SU-DHL-6 (cell line): ENCODE data around the gene ZNF609.

Source experiments
- CTCF ChIP-seq: fragments of 200-600 bp; sonication (generic); IDR thresholded peaks from one replicate; pipeline ENCODE4 v1.5.1; 2017; ENCODE audit warnings: antibody characterized with exemption, mild to moderate bottlenecking, low read length, moderate library complexity; ENCODE audit not compliant: insufficient read depth, poor library complexity, severe bottlenecking
- EZH2phosphoT487 ChIP-seq: fragments of 200-600 bp; sonication (generic), shearing (Covaris generic); conservative IDR thresholded peaks from 2 replicates; pipeline ENCODE4 v1.6.1; 2018; ENCODE audit warnings: mild to moderate bottlenecking, antibody characterized with exemption, low read length, moderate library complexity, mixed read lengths

GRCh38 chr15:64701482-64702184 lies 241.3 kb downstream of the ZNF609 start:
- TF ChIP-seq CTCF (no peak), EZH2phosphoT487 (no peak)
